HepG2 (cell line): Measurements from ENCODE around the gene STK32C. TPM values are rescaled to one million over a fixed set of nuclear protein-coding genes. Genes with fewer than 3 reads are reported as not detected.

ENCODE experiments used
- ATAC-seq: fragments of 200-7000 bp; cut with Tn5 transposase; 3 replicates; pipeline ENCODE4 v1.9.1; 2020; ENCODE audit warnings: mild to moderate bottlenecking, moderate library complexity
- BruUV-seq: library from RNA; stranded (reverse); fragments of 400-500 nt; replicated peaks from 2 replicates; lab custom pipeline; 2021; lab: Mats Ljungman, UMichigan
- CTCF ChIA-PET: fragments of 300-600 bp; formaldehyde crosslinking; extraction: SDS; loops from one replicate; lab custom pipeline; 2021; ENCODE audit warnings: low total read pairs, inconsistent platforms, low intra/inter-chr PET ratio; lab: Yijun Ruan, JAX
- POLR2A ChIA-PET: fragments of 350-600 bp; sonication (Branson Sonifier 250); formaldehyde crosslinking; loops from one replicate; lab custom pipeline; 2020; ENCODE audit warnings: antibody characterized with exemption, inconsistent platforms; lab: Yijun Ruan, JAX
- DNase-seq: peaks from one replicate; pipeline ENCODE4 v3.0.0-alpha.2; 2015; ENCODE audit warnings: low spot score
- FAIRE-seq: peaks from 3 replicates; lab custom pipeline; 2011; peaks lifted over from hg19 to GRCh38; lab: Jason Lieb, UNC
- H2AFZ ChIP-seq: one replicate; pipeline ENCODE4 v1.6.1; 2011; ENCODE audit warnings: low read length, inconsistent platforms
- H3K27ac ChIP-seq: fragments of 300-600 bp; 3 replicates; pipeline ENCODE4 v1.8.0; 2011; ENCODE audit warnings: mixed run types, mild to moderate bottlenecking, mixed read lengths, low read length, inconsistent platforms; ENCODE audit not compliant: insufficient read depth; ENCODE audit errors: extremely low read length
- H3K27me3 ChIP-seq, 2 experiments: fragments of 200-600 bp in 1 of 2; 2 replicates in 1 of 2; 3 replicates in 1 of 2; pipeline versions ENCODE4 v1.6.0 to v1.8.0; 2011; ENCODE audit warnings: low read length in 2 of 2, mild to moderate bottlenecking in 2 of 2, moderate library complexity in 2 of 2, inconsistent platforms in 1 of 2; ENCODE audit not compliant: insufficient read depth in 2 of 2, control insufficient read depth in 1 of 2
- H3K36me3 ChIP-seq, 2 experiments: fragments of 200-600 bp in 1 of 2; replicated peaks in 1 of 2; 2 replicates in 1 of 2; 3 replicates in 1 of 2; pipeline versions ENCODE4 v1.5.1 to v1.8.0; 2011; ENCODE audit warnings: low read length in 2 of 2, inconsistent platforms in 1 of 2; ENCODE audit not compliant: insufficient read depth in 2 of 2, control insufficient read depth in 1 of 2
- H3K4me1 ChIP-seq: 2 replicates; pipeline ENCODE4 v1.5.1; 2012; ENCODE audit warnings: low read length, inconsistent platforms; ENCODE audit not compliant: insufficient read depth
- H3K4me2 ChIP-seq: 2 replicates; pipeline ENCODE4 v1.6.0; 2011; ENCODE audit warnings: low read depth, low read length, inconsistent platforms
- H3K4me3 ChIP-seq, 3 experiments: fragments of 200-600 bp in 1 of 3; sonication (generic), shearing (Covaris generic) in 1 of 3; replicated peaks in 1 of 3; 2 replicates each; pipeline ENCODE4 v1.5.1; 2011 to 2016; ENCODE audit warnings: low read length in 3 of 3, inconsistent platforms in 2 of 3, low read depth in 2 of 3, mild to moderate bottlenecking in 2 of 3, control low read depth in 1 of 3, mixed read lengths in 1 of 3; ENCODE audit not compliant: insufficient read depth in 1 of 3
- H3K79me2 ChIP-seq: one replicate; pipeline ENCODE4 v1.6.1; 2011; ENCODE audit warnings: low read length, inconsistent platforms; ENCODE audit not compliant: insufficient read depth
- H3K9ac ChIP-seq: 2 replicates; pipeline ENCODE4 v1.6.0; 2011; ENCODE audit warnings: mild to moderate bottlenecking, low read depth, low read length, inconsistent platforms; ENCODE audit not compliant: insufficient read depth
- H3K9me3 ChIP-seq: 2 replicates; pipeline ENCODE4 v1.5.1; 2012; ENCODE audit warnings: mild to moderate bottlenecking, low read length
- H4K20me1 ChIP-seq: 2 replicates; pipeline ENCODE4 v1.6.0; 2011; ENCODE audit warnings: inconsistent platforms, mild to moderate bottlenecking, low read length, moderate library complexity; ENCODE audit not compliant: insufficient read depth
- CAMTA2 ChIP-seq: sonication (generic); formaldehyde crosslinking; IDR thresholded peaks from 2 replicates; pipeline ENCODE4 v1.4.0; 2020; ENCODE audit warnings: mild to moderate bottlenecking, missing genetic modification reagents, borderline replicate concordance
- MAF1 ChIP-seq: sonication (generic); formaldehyde crosslinking; IDR thresholded peaks from 2 replicates; pipeline ENCODE4 v1.5.0; 2020; ENCODE audit warnings: missing genetic modification reagents, borderline replicate concordance
- MBD4 ChIP-seq: IDR thresholded peaks from 2 replicates; pipeline ENCODE4 v1.6.1; 2012; ENCODE audit warnings: low read length, inconsistent platforms, borderline replicate concordance
- MBNL3 ChIP-seq: fragments of 250-450 bp; sonication (Bioruptor Pico); conservative IDR thresholded peaks from 2 replicates; pipeline ENCODE4 v1.8.0; 2022; ENCODE audit warnings: mild to moderate bottlenecking, inconsistent platforms
- NRL ChIP-seq: sonication (generic); formaldehyde crosslinking; IDR thresholded peaks from 2 replicates; pipeline ENCODE4 v1.5.0; 2020; ENCODE audit warnings: missing genetic modification reagents, mild to moderate bottlenecking, moderate library complexity, borderline replicate concordance
- RORA ChIP-seq: sonication (generic); formaldehyde crosslinking; IDR thresholded peaks from 2 replicates; pipeline ENCODE4 v1.5.0; 2020; ENCODE audit warnings: mild to moderate bottlenecking, missing genetic modification reagents, moderate library complexity
- SIX4 ChIP-seq: sonication (generic); formaldehyde crosslinking; IDR thresholded peaks from 2 replicates; pipeline ENCODE4 v1.4.0; 2020; ENCODE audit warnings: missing genetic modification reagents
- SP2 ChIP-seq: sonication (generic); formaldehyde crosslinking; IDR thresholded peaks from 2 replicates; pipeline ENCODE4 v1.5.1; 2020; ENCODE audit warnings: mild to moderate bottlenecking, missing genetic modification reagents
- ZBTB37 ChIP-seq: sonication (generic); formaldehyde crosslinking; IDR thresholded peaks from 2 replicates; pipeline ENCODE4 v1.4.0; 2020; ENCODE audit warnings: mild to moderate bottlenecking, missing genetic modification reagents
- ZBTB44 ChIP-seq: sonication (generic); formaldehyde crosslinking; IDR thresholded peaks from 2 replicates; pipeline ENCODE4 v1.4.0; 2020; ENCODE audit warnings: missing genetic modification reagents
- ZKSCAN5 ChIP-seq: sonication (generic); formaldehyde crosslinking; IDR thresholded peaks from 2 replicates; pipeline ENCODE4 v1.5.1; 2020; ENCODE audit warnings: mild to moderate bottlenecking, missing genetic modification reagents
- ZNF329 ChIP-seq: sonication (generic); formaldehyde crosslinking; IDR thresholded peaks from 2 replicates; pipeline ENCODE4 v1.9.0; 2021; ENCODE audit warnings: low read depth, mild to moderate bottlenecking, missing genetic modification reagents
- ZNF446 ChIP-seq: sonication (generic); formaldehyde crosslinking; IDR thresholded peaks from 2 replicates; pipeline ENCODE4 v1.5.0; 2020; ENCODE audit warnings: mild to moderate bottlenecking, missing genetic modification reagents
- ZNF572 ChIP-seq: sonication (generic); formaldehyde crosslinking; IDR thresholded peaks from 2 replicates; pipeline ENCODE4 v1.5.1; 2020; ENCODE audit warnings: mild to moderate bottlenecking, missing genetic modification reagents
- WGBS: methylation state at CpG from one replicate; pipeline ENCODE4 v1.1.6; 2017; ENCODE audit warnings: low lambda C conversion rate; 5-methylcytosine and 5-hydroxymethylcytosine counted together
- in situ Hi-C: cut with HindIII; loops from 2 replicates; pipeline ENCODE4 v1.10.0; 2017; ENCODE audit warnings: low pct_unique_long_range_greater_than_20kb; ENCODE audit not compliant: extremely low pct_ligation_motif_present
- intact Hi-C: fragments of 100-400 bp; cut with micrococcal nuclease; formaldehyde crosslinking; loops from one replicate; pipeline ENCODE4 v1.10.0; 2022; ENCODE audit not compliant: unreplicated experiment
- polyA plus RNA-seq, 8 experiments: library from polyadenylated mRNA; depleted of rRNA in 3 of 8; stranded (reverse) in 7 of 8; unstranded in 1 of 8; fragments of >200 nt; fragmentation: Illumina TruSeq in 4 of 8; extraction: Trizol in 4 of 8; gene quantifications; 2 replicates each; pipeline versions ENCODE4 v1.2.1 to v1.2.3, GENCODE V29; 2011 to 2016; ENCODE audit warnings: low read depth in 4 of 8, missing spikeins in 1 of 8, mixed read lengths in 1 of 8; ENCODE audit not compliant: insufficient read depth in 1 of 8
- total RNA-seq, 5 experiments: library from RNA; depleted of rRNA; stranded (reverse); fragments of >200 nt; fragmentation: Illumina TruSeq; extraction: Trizol; gene quantifications; 2 replicates each; pipeline ENCODE4 v1.2.3, GENCODE V29; 2016; ENCODE audit warnings: low read depth in 1 of 5
- TF ChIP-seq, protein P1 (sequence below): sonication (generic); formaldehyde crosslinking; IDR thresholded peaks from 2 replicates; pipeline ENCODE4 v1.4.0; 2020; ENCODE audit warnings: missing genetic modification reagents, borderline replicate concordance

The STK32C gene
- total and polyA plus RNA-seq, 2 of the 13 experiments (the other 11 are each of a cell fraction or from before 2014, with no cell fraction given) = 10.9 to 19.4 TPM

GRCh38 chr10:132334631-132335188, 27.0 kb upstream of the STK32C start:
- H3K79me2 ChIP-seq = peaks cover 17% of the 10 kb centered on the region
- CTCF ChIA-PET = no interaction called here
- no peak overlapping the region for H3K9ac ChIP-seq
- no peak for DNase-seq
- POLR2A ChIA-PET = no interaction called here
- no peaks in the 10 kb centered on the region for H3K9me3 ChIP-seq
- WGBS = 70% methylated on average over 4 of the region's 4 CpGs
- in situ Hi-C loops (no loop called here), intact Hi-C loops (no loop called here)
- peaks cover 26% of the 10 kb centered on the region for H3K4me1 ChIP-seq
- H3K27ac ChIP-seq = no peak overlapping the region
- TF ChIP-seq SIX4 (CRISPR knock-in tag) (no peak), ZKSCAN5 (CRISPR knock-in tag) (no peak), ZBTB44 (CRISPR knock-in tag) (no peak), ZNF329 (CRISPR knock-in tag) (no peak), ZNF572 (CRISPR knock-in tag) (no peak), CAMTA2 (CRISPR knock-in tag) (no peak), ZNF446 (CRISPR knock-in tag) (no peak), MBNL3 (CRISPR knock-in tag) (no peak), NRL (CRISPR knock-in tag) (no peak), MBD4 (no peak), MAF1 (CRISPR knock-in tag) (no peak), RORA (CRISPR knock-in tag) (no peak), SP2 (CRISPR knock-in tag) (no peak), ZBTB37 (CRISPR knock-in tag) (no peak)
- TF ChIP-seq, protein P1, sequence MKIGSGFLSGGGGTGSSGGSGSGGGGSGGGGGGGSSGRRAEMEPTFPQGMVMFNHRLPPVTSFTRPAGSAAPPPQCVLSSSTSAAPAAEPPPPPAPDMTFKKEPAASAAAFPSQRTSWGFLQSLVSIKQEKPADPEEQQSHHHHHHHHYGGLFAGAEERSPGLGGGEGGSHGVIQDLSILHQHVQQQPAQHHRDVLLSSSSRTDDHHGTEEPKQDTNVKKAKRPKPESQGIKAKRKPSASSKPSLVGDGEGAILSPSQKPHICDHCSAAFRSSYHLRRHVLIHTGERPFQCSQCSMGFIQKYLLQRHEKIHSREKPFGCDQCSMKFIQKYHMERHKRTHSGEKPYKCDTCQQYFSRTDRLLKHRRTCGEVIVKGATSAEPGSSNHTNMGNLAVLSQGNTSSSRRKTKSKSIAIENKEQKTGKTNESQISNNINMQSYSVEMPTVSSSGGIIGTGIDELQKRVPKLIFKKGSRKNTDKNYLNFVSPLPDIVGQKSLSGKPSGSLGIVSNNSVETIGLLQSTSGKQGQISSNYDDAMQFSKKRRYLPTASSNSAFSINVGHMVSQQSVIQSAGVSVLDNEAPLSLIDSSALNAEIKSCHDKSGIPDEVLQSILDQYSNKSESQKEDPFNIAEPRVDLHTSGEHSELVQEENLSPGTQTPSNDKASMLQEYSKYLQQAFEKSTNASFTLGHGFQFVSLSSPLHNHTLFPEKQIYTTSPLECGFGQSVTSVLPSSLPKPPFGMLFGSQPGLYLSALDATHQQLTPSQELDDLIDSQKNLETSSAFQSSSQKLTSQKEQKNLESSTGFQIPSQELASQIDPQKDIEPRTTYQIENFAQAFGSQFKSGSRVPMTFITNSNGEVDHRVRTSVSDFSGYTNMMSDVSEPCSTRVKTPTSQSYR = no peak
- no peaks in the 10 kb centered on the region for H3K36me3 ChIP-seq
- ATAC-seq = no peak
- no peaks in the 10 kb centered on the region; the same call in 1 of the 2 replicates for H4K20me1 ChIP-seq
- H3K4me2 ChIP-seq = peak overlapping the region; percentile 49
- no peak overlapping the region for H2AFZ ChIP-seq
- H3K4me3 ChIP-seq = peak overlapping the region; percentile 40 to 43 (median 40); a peak in 5 of 6 replicates
- no peaks in the 10 kb centered on the region; a peak in 1 of 5 replicates for H3K27me3 ChIP-seq
- no peak for FAIRE-seq
- BruUV-seq = no TSS peak
